ENCODE measurements around the gene KTN1. TPM values are rescaled to one million over a fixed set of nuclear protein-coding genes. Genes with fewer than 3 reads are reported as not detected.

The KTN1 gene
- total and polyA plus RNA-seq, 3 experiments from 2014 or later = 50.4 to 146 (median 145) TPM

- Mint-ChIP-seq H3K36me3 (peaks cover 0 to 10% (median 0%) of the 10 kb centered on the region in 3 donors), H3K4me3 (no peak overlapping the region), H3K4me1 (no peaks in the 10 kb centered on the region), H3K27me3 (peaks cover 0 to 2% of the 10 kb centered on the region in 2 donors), H3K9me3 (peaks cover 0 to 8% (median 2%) of the 10 kb centered on the region in 5 donors), H3K27ac (no peak overlapping the region)
- POLR2A ChIA-PET = no interaction called here
- no peak for DNase-seq
- CTCF ChIA-PET = no interaction called here
- Histone ChIP-seq H3K27ac (ENCODE audit: low read depth, low read length) (no peak overlapping the region), H3K4me1 (ENCODE audit: insufficient read depth, low read length) (no peaks in the 10 kb centered on the region), H3K4me3 (ENCODE audit: low read length) (no peak overlapping the region), H3K27me3 (ENCODE audit: insufficient read depth, low read length, poor library complexity, severe bottlenecking) (no peaks in the 10 kb centered on the region), H3K9me3 (ENCODE audit: low read length) (no peaks in the 10 kb centered on the region), H3K36me3 (ENCODE audit: insufficient read depth, low read length) (no peaks in the 10 kb centered on the region)
Measured at GRCh38 chr14:55539975-55540374, 40.0 kb upstream of the KTN1 start.

- Mint-ChIP-seq H3K27me3 (peaks cover 0 to 2% of the 10 kb centered on the region in 2 donors), H3K9me3 (peaks cover 0 to 8% (median 2%) of the 10 kb centered on the region in 5 donors), H3K27ac (no peak overlapping the region), H3K4me1 (no peaks in the 10 kb centered on the region), H3K36me3 (peaks cover 0 to 10% (median 0%) of the 10 kb centered on the region in 3 donors), H3K4me3 (no peak overlapping the region)
- H3K27me3 ChIP-seq (ENCODE audit: insufficient read depth, low read length, poor library complexity, severe bottlenecking) = no peaks in the 10 kb centered on the region
- no peaks in the 10 kb centered on the region for H3K4me1 ChIP-seq (ENCODE audit: insufficient read depth, low read length)
- no peak overlapping the region for H3K27ac ChIP-seq (ENCODE audit: low read depth, low read length)
- H3K36me3 ChIP-seq (ENCODE audit: insufficient read depth, low read length) = no peaks in the 10 kb centered on the region
- H3K9me3 ChIP-seq (ENCODE audit: low read length) = no peaks in the 10 kb centered on the region
- no peak for DNase-seq
- ChIA-PET POLR2A (no interaction called here), CTCF (no interaction called here)
- no peak overlapping the region for H3K4me3 ChIP-seq (ENCODE audit: low read length)
Measured at GRCh38 chr14:55540847-55541773, 38.9 kb upstream of the KTN1 start.

- peaks cover 0 to 8% (median 0%) of the 10 kb centered on the region in 3 donors for H3K36me3 Mint-ChIP-seq
- ChIA-PET POLR2A (no interaction called here), CTCF (no interaction called here)
- peaks cover 0 to 4% (median 0%) of the 10 kb centered on the region in 5 donors for H3K9me3 Mint-ChIP-seq
- no peaks in the 10 kb centered on the region for H3K4me1 ChIP-seq (ENCODE audit: insufficient read depth, low read length)
- no peak overlapping the region for H3K27ac ChIP-seq (ENCODE audit: low read depth, low read length)
- H3K4me3 ChIP-seq (ENCODE audit: low read length) = no peak overlapping the region
- H3K4me1 Mint-ChIP-seq = no peaks in the 10 kb centered on the region
- no peak overlapping the region for H3K27ac Mint-ChIP-seq
- H3K36me3 ChIP-seq (ENCODE audit: insufficient read depth, low read length) = no peaks in the 10 kb centered on the region
- DNase-seq = no peak
- H3K4me3 Mint-ChIP-seq = no peak overlapping the region
- no peaks in the 10 kb centered on the region for H3K27me3 ChIP-seq (ENCODE audit: insufficient read depth, low read length, poor library complexity, severe bottlenecking)
- H3K27me3 Mint-ChIP-seq = peaks cover 0 to 2% of the 10 kb centered on the region in 2 donors
- H3K9me3 ChIP-seq (ENCODE audit: low read length) = no peaks in the 10 kb centered on the region
Measured at GRCh38 chr14:55545779-55546178, 34.2 kb upstream of the KTN1 start.

GRCh38 chr14:55546212-55546874 lies 33.7 kb upstream of the KTN1 start:
- Mint-ChIP-seq H3K27ac (peak overlapping the region in 1 of 8 donors; percentile 29), H3K27me3 (peaks cover 0 to 2% of the 10 kb centered on the region in 2 donors), H3K4me1 (no peaks in the 10 kb centered on the region), H3K4me3 (no peak overlapping the region), H3K36me3 (peaks cover 0 to 13% (median 0%) of the 10 kb centered on the region in 3 donors), H3K9me3 (peaks cover 0 to 4% (median 0%) of the 10 kb centered on the region in 5 donors)
- H3K4me3 ChIP-seq (ENCODE audit: low read length) = no peak overlapping the region
- ChIA-PET CTCF (no interaction called here), POLR2A (no interaction called here)
- H3K36me3 ChIP-seq (ENCODE audit: insufficient read depth, low read length) = no peaks in the 10 kb centered on the region
- H3K27ac ChIP-seq (ENCODE audit: low read depth, low read length) = no peak overlapping the region
- no peaks in the 10 kb centered on the region for H3K4me1 ChIP-seq (ENCODE audit: insufficient read depth, low read length)
- no peaks in the 10 kb centered on the region for H3K27me3 ChIP-seq (ENCODE audit: insufficient read depth, low read length, poor library complexity, severe bottlenecking)
- H3K9me3 ChIP-seq (ENCODE audit: low read length) = no peaks in the 10 kb centered on the region
- DNase-seq = no peak

GRCh38 chr14:55547650-55548315 lies 32.2 kb upstream of the KTN1 start:
- H3K4me3 Mint-ChIP-seq = no peak overlapping the region
- no peaks in the 10 kb centered on the region for H3K27me3 ChIP-seq (ENCODE audit: insufficient read depth, low read length, poor library complexity, severe bottlenecking)

GRCh38 chr14:55553791-55554190 lies 26.2 kb upstream of the KTN1 start:
- Mint-ChIP-seq H3K36me3 (peaks cover 0 to 26% (median 0%) of the 10 kb centered on the region in 3 donors), H3K9me3 (peaks cover 0 to 12% (median 7%) of the 10 kb centered on the region in 5 donors)

More at GRCh38 chr14:55547650-55548315, 32.2 kb upstream of the KTN1 start:
- no peak overlapping the region for H3K27ac Mint-ChIP-seq
- no peaks in the 10 kb centered on the region for H3K36me3 ChIP-seq (ENCODE audit: insufficient read depth, low read length)
- peaks cover 0 to 10% (median 0%) of the 10 kb centered on the region in 3 donors for H3K36me3 Mint-ChIP-seq
- peaks cover 0 to 4% (median 0%) of the 10 kb centered on the region in 5 donors for H3K9me3 Mint-ChIP-seq
- H3K27ac ChIP-seq (ENCODE audit: low read depth, low read length) = no peak overlapping the region
- no peaks in the 10 kb centered on the region for H3K4me1 ChIP-seq (ENCODE audit: insufficient read depth, low read length)
- H3K9me3 ChIP-seq (ENCODE audit: low read length) = no peaks in the 10 kb centered on the region
- no peaks in the 10 kb centered on the region for H3K4me1 Mint-ChIP-seq
- DNase-seq = no peak
- CTCF ChIA-PET = no interaction called here
- H3K27me3 Mint-ChIP-seq = peaks cover 0 to 5% of the 10 kb centered on the region in 2 donors
- POLR2A ChIA-PET = no interaction called here
- H3K4me3 ChIP-seq (ENCODE audit: low read length) = no peak overlapping the region

GRCh38 chr14:55556929-55557623 lies 22.9 kb upstream of the KTN1 start:
- Histone ChIP-seq H3K36me3 (ENCODE audit: insufficient read depth, low read length) (no peaks in the 10 kb centered on the region), H3K27me3 (ENCODE audit: insufficient read depth, low read length, poor library complexity, severe bottlenecking) (no peaks in the 10 kb centered on the region), H3K27ac (ENCODE audit: low read depth, low read length) (no peak overlapping the region), H3K4me1 (ENCODE audit: insufficient read depth, low read length) (no peaks in the 10 kb centered on the region), H3K9me3 (ENCODE audit: low read length) (no peaks in the 10 kb centered on the region), H3K4me3 (ENCODE audit: low read length) (no peak overlapping the region)
- POLR2A ChIA-PET = no interaction called here
- Mint-ChIP-seq H3K27ac (no peak overlapping the region), H3K4me3 (no peak overlapping the region), H3K4me1 (no peaks in the 10 kb centered on the region), H3K9me3 (peaks cover 0 to 9% (median 3%) of the 10 kb centered on the region in 5 donors), H3K36me3 (peaks cover 0 to 22% (median 3%) of the 10 kb centered on the region in 3 donors), H3K27me3 (peaks cover 0 to 6% of the 10 kb centered on the region in 2 donors)
- no peak for DNase-seq
- CTCF ChIA-PET = no interaction called here

More at GRCh38 chr14:55553791-55554190, 26.2 kb upstream of the KTN1 start:
- POLR2A ChIA-PET = no interaction called here
- no peaks in the 10 kb centered on the region for H3K4me1 ChIP-seq (ENCODE audit: insufficient read depth, low read length)
- H3K4me3 ChIP-seq (ENCODE audit: low read length) = no peak overlapping the region
- no peaks in the 10 kb centered on the region for H3K27me3 ChIP-seq (ENCODE audit: insufficient read depth, low read length, poor library complexity, severe bottlenecking)
- H3K27ac Mint-ChIP-seq = no peak overlapping the region
- H3K27me3 Mint-ChIP-seq = peaks cover 0 to 5% of the 10 kb centered on the region in 2 donors
- no peaks in the 10 kb centered on the region for H3K36me3 ChIP-seq (ENCODE audit: insufficient read depth, low read length)
- DNase-seq = no peak
- no peaks in the 10 kb centered on the region for H3K4me1 Mint-ChIP-seq
- CTCF ChIA-PET = no interaction called here
- H3K4me3 Mint-ChIP-seq = no peak overlapping the region
- H3K9me3 ChIP-seq (ENCODE audit: low read length) = no peaks in the 10 kb centered on the region
- H3K27ac ChIP-seq (ENCODE audit: low read depth, low read length) = no peak overlapping the region

Data from CD8-positive, alpha-beta memory T cell (primary cell).